Uterus (tissue), 2 donors: ENCODE data around the gene PRKAG2.

Source experiments
- CTCF ChIP-seq, 4 experiments: fragments of 200-600 bp in 2 of 4; fragments of 450-650 bp in 2 of 4; sonication (generic) in 2 of 4; IDR thresholded peaks; one replicate each; pipeline ENCODE4 v1.5.1; 2016 to 2019; ENCODE audit warnings: antibody characterized with exemption in 4 of 4, mild to moderate bottlenecking in 2 of 4, moderate library complexity in 1 of 4
- POLR2A ChIP-seq, 2 donors: fragments of 450-650 bp; IDR thresholded peaks; one replicate each; pipeline ENCODE4 v1.6.1; 2016; ENCODE audit warnings: antibody characterized with exemption in 2 of 2, mild to moderate bottlenecking in 1 of 2, moderate library complexity in 1 of 2

DNA sequence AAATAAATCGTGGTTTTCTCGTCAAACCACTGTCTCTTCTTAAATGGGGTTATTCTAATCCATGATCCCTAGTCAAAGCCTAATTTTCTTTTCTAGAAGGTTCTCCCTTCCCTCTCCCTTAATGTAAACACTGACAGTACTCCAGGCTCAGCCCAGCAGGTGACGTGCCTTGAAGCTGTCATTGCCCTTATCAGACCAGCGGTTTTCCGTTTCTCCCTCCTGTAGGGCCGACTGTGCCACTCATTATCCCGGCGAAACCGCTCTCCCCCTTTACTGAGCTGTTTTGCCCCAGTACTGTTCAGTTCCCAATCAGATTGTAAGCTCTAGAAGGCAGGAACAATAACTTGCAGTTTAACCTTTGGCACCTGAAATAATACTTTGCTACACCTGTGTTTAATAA lies 203.7 kb downstream of the PRKAG2 start:
- TF ChIP-seq POLR2A (IDR thresholded peaks at IDR 0.05) (no peak), CTCF (IDR thresholded peaks at IDR 0.05) (no peak)
